HG02938 (cell line): ENCODE data around the gene DELE1.

Experiments
- ATAC-seq: cut with Tn5 transposase; IDR thresholded peaks from one replicate; pipeline ENCODE4 v1.9.1; 2021; ENCODE audit warnings: mild to moderate bottlenecking, moderate library complexity; ENCODE audit not compliant: unreplicated experiment

DELE1 gene

GRCh38 chr5:141954194-141954593, 30.5 kb downstream of the DELE1 start:
- ATAC-seq, result no peak

GRCh38 chr5:141957367-141957996, 33.8 kb downstream of the DELE1 start:
- ATAC-seq, result no peak

GRCh38 chr5:141958113-141958512, 34.4 kb downstream of the DELE1 start, which contains the start of gene PCDH12:
Gene PCDH12 (minus strand): TSS chr5:141958202. CDS start chr5:141957851, 351 bp downstream.
- no peak for ATAC-seq

GRCh38 chr5:141958546-141959172, 35.0 kb downstream of the DELE1 start:
- no peak for ATAC-seq

- no peak for ATAC-seq
Observed at GRCh38 chr5:141960018-141960417, 36.3 kb downstream of the DELE1 start.

GRCh38 chr5:141960449-141961323, 37.0 kb downstream of the DELE1 start:
- peak; percentile 92 for ATAC-seq

GRCh38 chr5:141961466-141961865, 37.8 kb downstream of the DELE1 start:
- no peak for ATAC-seq

- no peak for ATAC-seq
Observed at GRCh38 chr5:141963701-141964100, 40.0 kb downstream of the DELE1 start.

- no peak for ATAC-seq
Observed at GRCh38 chr5:141965071-141965470, 41.4 kb downstream of the DELE1 start.

GRCh38 chr5:141966275-141966962, 42.7 kb downstream of the DELE1 start:
- no peak for ATAC-seq

GRCh38 chr5:141966963-141967333, 43.3 kb downstream of the DELE1 start:
- ATAC-seq, result no peak

GRCh38 chr5:141968914-141969608, 45.4 kb downstream of the DELE1 start, which contains the start of gene RNF14:
Gene RNF14 (plus strand): TSS chr5:141969105. CDS start chr5:141973589, 4,484 bp downstream.
- ATAC-seq, result peak; percentile 90

GRCh38 chr5:141969783-141970771, 46.4 kb downstream of the DELE1 start:
- peak; percentile 48 for ATAC-seq

- no peak for ATAC-seq
Observed at GRCh38 chr5:141973871-141974595, 50.4 kb downstream of the DELE1 start.

- no peak for ATAC-seq
Observed at GRCh38 chr5:141976176-141976575, 52.5 kb downstream of the DELE1 start.

GRCh38 chr5:141978389-141978788, 54.7 kb downstream of the DELE1 start:
- ATAC-seq, result no peak

GRCh38 chr5:141982626-141983025, 59.0 kb downstream of the DELE1 start:
- ATAC-seq, result no peak

- no peak for ATAC-seq
Observed at GRCh38 chr5:141986072-141986471, 62.4 kb downstream of the DELE1 start.

GRCh38 chr5:141989720-141990119, 66.0 kb downstream of the DELE1 start:
- ATAC-seq, result no peak
